HepG2 (cell line): ENCODE data around the gene TLCD5. TPM values are rescaled to one million over a fixed set of nuclear protein-coding genes. Genes with fewer than 3 reads are reported as not detected.

Experiments used
- ARID3A ChIP-seq: IDR thresholded peaks from 2 replicates; pipeline ENCODE4 v1.6.1; 2012; ENCODE audit warnings: low read depth, low read length, improper control_type of control experiment
- ETS1 ChIP-seq: sonication (generic); formaldehyde crosslinking; IDR thresholded peaks from 2 replicates; pipeline ENCODE4 v1.4.0; 2020; ENCODE audit warnings: missing genetic modification reagents
- HMGXB4 ChIP-seq, 2 experiments: sonication (generic) in 1 of 2; formaldehyde crosslinking in 1 of 2; IDR thresholded peaks; 2 replicates each; pipeline versions ENCODE4 v1.4.0 to v1.6.1; 2018 to 2020; ENCODE audit warnings: missing genetic modification reagents in 2 of 2, borderline replicate concordance in 1 of 2, low read depth in 1 of 2, mild to moderate bottlenecking in 1 of 2, missing biosample characterization in 1 of 2
- NR2F2 ChIP-seq: IDR thresholded peaks from 2 replicates; pipeline ENCODE4 v1.6.1; 2012; ENCODE audit warnings: low read depth, inconsistent platforms, borderline replicate concordance
- PREB ChIP-seq: sonication (generic); formaldehyde crosslinking; IDR thresholded peaks from 2 replicates; pipeline ENCODE4 v1.4.0; 2020; ENCODE audit warnings: missing genetic modification reagents
- RAD21 ChIP-seq: fragments of 450-650 bp; formaldehyde crosslinking; IDR thresholded peaks from 2 replicates; pipeline ENCODE4 v1.5.0; 2020; ENCODE audit warnings: mild to moderate bottlenecking
- SIN3A ChIP-seq: IDR thresholded peaks from 2 replicates; pipeline ENCODE4 v1.6.1; 2011; ENCODE audit warnings: low read depth, mild to moderate bottlenecking, control low read depth, low read length, borderline replicate concordance
- TAF15 ChIP-seq: fragments of 200-400 bp; formaldehyde crosslinking; IDR thresholded peaks from one replicate; pipeline ENCODE4 v1.6.1; 2018; ENCODE audit warnings: mild to moderate bottlenecking, low read depth, low read length; ENCODE audit not compliant: poor library complexity, severe bottlenecking
- THRA ChIP-seq: sonication (generic); formaldehyde crosslinking; IDR thresholded peaks from 2 replicates; pipeline ENCODE4 v1.4.0; 2020; ENCODE audit warnings: missing genetic modification reagents, borderline replicate concordance
- ZNF343 ChIP-seq: sonication (generic); formaldehyde crosslinking; IDR thresholded peaks from 2 replicates; pipeline ENCODE4 v1.4.0; 2020; ENCODE audit warnings: mild to moderate bottlenecking, missing genetic modification reagents
- ZNF674 ChIP-seq: sonication (generic); formaldehyde crosslinking; IDR thresholded peaks from 2 replicates; pipeline ENCODE4 v1.5.0; 2020; ENCODE audit warnings: low read depth, mild to moderate bottlenecking, missing genetic modification reagents
- polyA plus RNA-seq, 8 experiments: library from polyadenylated mRNA; depleted of rRNA in 3 of 8; stranded (reverse) in 7 of 8; unstranded in 1 of 8; fragments of >200 nt; fragmentation: Illumina TruSeq in 4 of 8; extraction: Trizol in 4 of 8; gene quantifications; 2 replicates each; pipeline versions ENCODE4 v1.2.1 to v1.2.3, GENCODE V29; 2011 to 2016; ENCODE audit warnings: low read depth in 4 of 8, missing spikeins in 1 of 8, mixed read lengths in 1 of 8; ENCODE audit not compliant: insufficient read depth in 1 of 8
- total RNA-seq, 5 experiments: library from RNA; depleted of rRNA; stranded (reverse); fragments of >200 nt; fragmentation: Illumina TruSeq; extraction: Trizol; gene quantifications; 2 replicates each; pipeline ENCODE4 v1.2.3, GENCODE V29; 2016; ENCODE audit warnings: low read depth in 1 of 5
- TF ChIP-seq, protein P1 (sequence below): sonication (generic); formaldehyde crosslinking; IDR thresholded peaks from 2 replicates; pipeline ENCODE4 v1.5.0; 2020; ENCODE audit warnings: mild to moderate bottlenecking, missing genetic modification reagents, moderate library complexity
- TF ChIP-seq, protein P2 (sequence below): sonication (generic); formaldehyde crosslinking; IDR thresholded peaks from 2 replicates; pipeline ENCODE4 v1.9.0; 2021; ENCODE audit warnings: missing genetic modification reagents, borderline replicate concordance
- TF ChIP-seq, protein P3 (sequence below): sonication (generic); formaldehyde crosslinking; IDR thresholded peaks from 2 replicates; pipeline ENCODE4 v1.5.0; 2020; ENCODE audit warnings: missing genetic modification reagents

Gene TLCD5
- total and polyA plus RNA-seq, 2 of the 13 experiments (the other 11 are each of a cell fraction or from before 2014, with no cell fraction given), result 6.1 to 7.6 TPM

- TF ChIP-seq, protein P1, sequence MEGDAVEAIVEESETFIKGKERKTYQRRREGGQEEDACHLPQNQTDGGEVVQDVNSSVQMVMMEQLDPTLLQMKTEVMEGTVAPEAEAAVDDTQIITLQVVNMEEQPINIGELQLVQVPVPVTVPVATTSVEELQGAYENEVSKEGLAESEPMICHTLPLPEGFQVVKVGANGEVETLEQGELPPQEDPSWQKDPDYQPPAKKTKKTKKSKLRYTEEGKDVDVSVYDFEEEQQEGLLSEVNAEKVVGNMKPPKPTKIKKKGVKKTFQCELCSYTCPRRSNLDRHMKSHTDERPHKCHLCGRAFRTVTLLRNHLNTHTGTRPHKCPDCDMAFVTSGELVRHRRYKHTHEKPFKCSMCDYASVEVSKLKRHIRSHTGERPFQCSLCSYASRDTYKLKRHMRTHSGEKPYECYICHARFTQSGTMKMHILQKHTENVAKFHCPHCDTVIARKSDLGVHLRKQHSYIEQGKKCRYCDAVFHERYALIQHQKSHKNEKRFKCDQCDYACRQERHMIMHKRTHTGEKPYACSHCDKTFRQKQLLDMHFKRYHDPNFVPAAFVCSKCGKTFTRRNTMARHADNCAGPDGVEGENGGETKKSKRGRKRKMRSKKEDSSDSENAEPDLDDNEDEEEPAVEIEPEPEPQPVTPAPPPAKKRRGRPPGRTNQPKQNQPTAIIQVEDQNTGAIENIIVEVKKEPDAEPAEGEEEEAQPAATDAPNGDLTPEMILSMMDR (CRISPR knock-in tag), result peak; percentile 93
- TF ChIP-seq HMGXB4 (CRISPR knock-in tag; IDR thresholded peaks at IDR 0.05; ENCODE audit: borderline replicate concordance in 1 of 2, low read depth in 1 of 2) (peak; percentile 28 to 39; a peak in 1 of 4 replicates), THRA (CRISPR knock-in tag) (peak; percentile 32; the same call in 1 of the 2 replicates), PREB (no peak), TAF15 (no peak), ZNF674 (CRISPR knock-in tag) (no peak), ARID3A (no peak), ZNF343 (CRISPR knock-in tag) (no peak), NR2F2 (no peak), SIN3A (no peak), ETS1 (CRISPR knock-in tag) (no peak), RAD21 (CRISPR knock-in tag) (peak; percentile 74)
- TF ChIP-seq, protein P2, sequence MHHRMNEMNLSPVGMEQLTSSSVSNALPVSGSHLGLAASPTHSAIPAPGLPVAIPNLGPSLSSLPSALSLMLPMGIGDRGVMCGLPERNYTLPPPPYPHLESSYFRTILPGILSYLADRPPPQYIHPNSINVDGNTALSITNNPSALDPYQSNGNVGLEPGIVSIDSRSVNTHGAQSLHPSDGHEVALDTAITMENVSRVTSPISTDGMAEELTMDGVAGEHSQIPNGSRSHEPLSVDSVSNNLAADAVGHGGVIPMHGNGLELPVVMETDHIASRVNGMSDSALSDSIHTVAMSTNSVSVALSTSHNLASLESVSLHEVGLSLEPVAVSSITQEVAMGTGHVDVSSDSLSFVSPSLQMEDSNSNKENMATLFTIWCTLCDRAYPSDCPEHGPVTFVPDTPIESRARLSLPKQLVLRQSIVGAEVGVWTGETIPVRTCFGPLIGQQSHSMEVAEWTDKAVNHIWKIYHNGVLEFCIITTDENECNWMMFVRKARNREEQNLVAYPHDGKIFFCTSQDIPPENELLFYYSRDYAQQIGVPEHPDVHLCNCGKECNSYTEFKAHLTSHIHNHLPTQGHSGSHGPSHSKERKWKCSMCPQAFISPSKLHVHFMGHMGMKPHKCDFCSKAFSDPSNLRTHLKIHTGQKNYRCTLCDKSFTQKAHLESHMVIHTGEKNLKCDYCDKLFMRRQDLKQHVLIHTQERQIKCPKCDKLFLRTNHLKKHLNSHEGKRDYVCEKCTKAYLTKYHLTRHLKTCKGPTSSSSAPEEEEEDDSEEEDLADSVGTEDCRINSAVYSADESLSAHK (CRISPR knock-in tag), result no peak
- TF ChIP-seq, protein P3, sequence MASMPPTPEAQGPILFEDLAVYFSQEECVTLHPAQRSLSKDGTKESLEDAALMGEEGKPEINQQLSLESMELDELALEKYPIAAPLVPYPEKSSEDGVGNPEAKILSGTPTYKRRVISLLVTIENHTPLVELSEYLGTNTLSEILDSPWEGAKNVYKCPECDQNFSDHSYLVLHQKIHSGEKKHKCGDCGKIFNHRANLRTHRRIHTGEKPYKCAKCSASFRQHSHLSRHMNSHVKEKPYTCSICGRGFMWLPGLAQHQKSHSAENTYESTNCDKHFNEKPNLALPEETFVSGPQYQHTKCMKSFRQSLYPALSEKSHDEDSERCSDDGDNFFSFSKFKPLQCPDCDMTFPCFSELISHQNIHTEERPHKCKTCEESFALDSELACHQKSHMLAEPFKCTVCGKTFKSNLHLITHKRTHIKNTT (CRISPR knock-in tag), result no peak
Measured at GRCh38 chr11:120303004-120303637, 22.0 kb upstream of the TLCD5 start (continued).
